ENCODE data around the gene ARHGAP23. TPM values are rescaled to one million over a fixed set of nuclear protein-coding genes. Genes with fewer than 3 reads are reported as not detected.

Gene ARHGAP23
- total RNA-seq, 2 experiments from 2014 or later: 0.40 to 0.47 TPM

GRCh38 chr17:38420518-38420917 is 7.7 kb upstream of the ARHGAP23 start:
- peaks cover 8% of the 10 kb centered on the region for H3K4me1 Mint-ChIP-seq (ENCODE audit: low read depth)
- CTCF ChIA-PET: interaction anchor here (0.6 to 1.5 kb wide), 3 partner anchors 8 to 164 kb away, joined by 3 to 5 read pairs (median 3); no protein-coding TSS in a partner anchor
- peaks cover 63% of the 10 kb centered on the region for H3K27me3 Mint-ChIP-seq
- DNase-seq (no peak), ATAC-seq (no peak)
- TF ChIP-seq, protein P1, sequence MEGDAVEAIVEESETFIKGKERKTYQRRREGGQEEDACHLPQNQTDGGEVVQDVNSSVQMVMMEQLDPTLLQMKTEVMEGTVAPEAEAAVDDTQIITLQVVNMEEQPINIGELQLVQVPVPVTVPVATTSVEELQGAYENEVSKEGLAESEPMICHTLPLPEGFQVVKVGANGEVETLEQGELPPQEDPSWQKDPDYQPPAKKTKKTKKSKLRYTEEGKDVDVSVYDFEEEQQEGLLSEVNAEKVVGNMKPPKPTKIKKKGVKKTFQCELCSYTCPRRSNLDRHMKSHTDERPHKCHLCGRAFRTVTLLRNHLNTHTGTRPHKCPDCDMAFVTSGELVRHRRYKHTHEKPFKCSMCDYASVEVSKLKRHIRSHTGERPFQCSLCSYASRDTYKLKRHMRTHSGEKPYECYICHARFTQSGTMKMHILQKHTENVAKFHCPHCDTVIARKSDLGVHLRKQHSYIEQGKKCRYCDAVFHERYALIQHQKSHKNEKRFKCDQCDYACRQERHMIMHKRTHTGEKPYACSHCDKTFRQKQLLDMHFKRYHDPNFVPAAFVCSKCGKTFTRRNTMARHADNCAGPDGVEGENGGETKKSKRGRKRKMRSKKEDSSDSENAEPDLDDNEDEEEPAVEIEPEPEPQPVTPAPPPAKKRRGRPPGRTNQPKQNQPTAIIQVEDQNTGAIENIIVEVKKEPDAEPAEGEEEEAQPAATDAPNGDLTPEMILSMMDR (IDR thresholded peaks at IDR 0.05): no peak
- no peaks in the 10 kb centered on the region for H3K36me3 Mint-ChIP-seq (ENCODE audit: low read depth)
- H3K27ac Mint-ChIP-seq: no peak overlapping the region
- no peak overlapping the region for H3K4me3 Mint-ChIP-seq
- intact Hi-C loops (cut with micrococcal nuclease): loop anchor here (5.0 kb wide), 1 partner anchor 72 kb away; no protein-coding TSS in a partner anchor
- POLR2A ChIA-PET: no interaction called here
- H3K9me3 Mint-ChIP-seq: no peaks in the 10 kb centered on the region

DNA sequence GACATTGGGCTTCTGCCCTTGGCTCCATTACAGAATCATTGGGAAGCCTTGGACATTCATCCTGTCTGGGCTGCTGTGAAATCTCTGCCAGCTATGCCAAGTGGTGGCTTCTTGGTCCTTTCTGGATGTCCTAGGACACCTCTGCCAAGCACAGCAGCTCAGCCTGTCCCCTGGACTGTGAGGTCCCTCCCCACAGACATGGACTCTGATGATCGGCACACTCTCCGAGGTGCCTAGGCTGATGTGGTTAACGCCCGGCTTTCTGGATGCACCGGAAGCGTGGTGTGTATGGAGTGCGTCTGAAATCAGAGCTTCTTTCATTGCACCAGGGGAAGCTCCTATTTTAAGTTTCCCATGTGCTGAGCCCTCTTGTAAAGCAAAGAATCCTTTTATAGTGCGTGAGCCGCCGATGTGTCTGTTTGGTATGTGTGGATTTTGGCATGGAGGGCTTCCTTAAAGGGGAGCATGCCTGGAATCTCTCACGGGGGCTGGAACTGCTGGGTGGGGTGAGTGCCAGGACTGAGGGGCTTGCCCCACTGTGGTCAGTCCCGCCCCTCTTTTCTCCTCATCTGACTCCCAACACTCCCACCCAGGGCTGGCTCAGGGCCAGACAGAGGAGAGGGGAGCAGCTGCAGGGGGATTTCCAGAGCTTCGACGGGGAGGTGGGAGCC is 7.0 kb upstream of the ARHGAP23 start:
- H3K27me3 Mint-ChIP-seq: peaks cover 63% of the 10 kb centered on the region

GRCh38 chr17:38421871-38422827 is 6.1 kb upstream of the ARHGAP23 start:
- H3K27ac Mint-ChIP-seq: no peak overlapping the region
- intact Hi-C loops (cut with micrococcal nuclease): loop anchor here (5.0 kb wide), 1 partner anchor 70 kb away; no protein-coding TSS in a partner anchor
- ChIA-PET CTCF (interaction anchor here (0.9 to 1.5 kb wide), 3 partner anchors 16 to 73 kb away, joined by 3 to 5 read pairs (median 4); no protein-coding TSS in a partner anchor), POLR2A (interaction anchor here (1.0 to 1.1 kb wide), 2 partner anchors 19 to 73 kb away, joined by 3 read pairs; no protein-coding TSS in a partner anchor)
- ATAC-seq (no peak), DNase-seq (no peak)
- H3K9me3 Mint-ChIP-seq: no peaks in the 10 kb centered on the region
- H3K4me1 Mint-ChIP-seq (ENCODE audit: low read depth): peaks cover 5% of the 10 kb centered on the region
- TF ChIP-seq, protein P1 (IDR thresholded peaks at IDR 0.05): no peak
- H3K4me3 Mint-ChIP-seq: no peak overlapping the region
- no peaks in the 10 kb centered on the region for H3K36me3 Mint-ChIP-seq (ENCODE audit: low read depth)
- H3K27me3 Mint-ChIP-seq: peaks cover 60% of the 10 kb centered on the region

More for the DNA sequence above, 7.0 kb upstream of the ARHGAP23 start:
- H3K9me3 Mint-ChIP-seq: no peaks in the 10 kb centered on the region
- intact Hi-C loops (cut with micrococcal nuclease): loop anchor here (5.0 kb wide), 1 partner anchor 71 kb away; no protein-coding TSS in a partner anchor
- no peak overlapping the region for H3K27ac Mint-ChIP-seq
- CTCF ChIA-PET: interaction anchor here (0.6 to 1.5 kb wide), 4 partner anchors 8 to 163 kb away, joined by 3 to 5 read pairs (median 3); no protein-coding TSS in a partner anchor
- POLR2A ChIA-PET: interaction anchor here (1.0 to 1.1 kb wide), 2 partner anchors 18 to 72 kb away, joined by 3 read pairs; no protein-coding TSS in a partner anchor
- TF ChIP-seq, protein P1 (IDR thresholded peaks at IDR 0.05): no peak
- no peaks in the 10 kb centered on the region for H3K36me3 Mint-ChIP-seq (ENCODE audit: low read depth)
- peaks cover 5% of the 10 kb centered on the region for H3K4me1 Mint-ChIP-seq (ENCODE audit: low read depth)
- ATAC-seq (no peak), DNase-seq (no peak)
- no peak overlapping the region for H3K4me3 Mint-ChIP-seq

GRCh38 chr17:38424297-38424972 is 3.8 kb upstream of the ARHGAP23 start:
- no peaks in the 10 kb centered on the region for H3K9me3 Mint-ChIP-seq
- H3K27ac Mint-ChIP-seq: no peak overlapping the region
- ChIA-PET POLR2A (no interaction called here), CTCF (interaction anchor here (0.6 to 2.1 kb wide), 30 partner anchors 8 to 243 kb away, joined by 3 to 18 read pairs (median 4); partner anchors contain the start of gene SOCS7)
- TF ChIP-seq, protein P1 (IDR thresholded peaks at IDR 0.05): no peak
- DNase-seq: no peak
- peaks cover 7% of the 10 kb centered on the region for H3K4me1 Mint-ChIP-seq (ENCODE audit: low read depth)
- ATAC-seq: no peak
- H3K27me3 Mint-ChIP-seq: peaks cover 46% of the 10 kb centered on the region
- H3K36me3 Mint-ChIP-seq (ENCODE audit: low read depth): no peaks in the 10 kb centered on the region
- no peak overlapping the region for H3K4me3 Mint-ChIP-seq
- intact Hi-C loops (cut with micrococcal nuclease): loop anchor here (5.0 kb wide), 1 partner anchor 68 kb away; no protein-coding TSS in a partner anchor
